Thoracic aorta (tissue), 2 donors: ENCODE data around the gene RSU1. TPM values are rescaled to one million over a fixed set of nuclear protein-coding genes. Genes with fewer than 3 reads are reported as not detected.

Experiments used
- ATAC-seq: fragments of 150-250 bp; one replicate; pipeline ENCODE4 v1.8.0; 2017; ENCODE audit warnings: low read depth; ENCODE audit not compliant: insufficient number of reproducible peaks, low FRiP score
- DNase-seq: peaks from one replicate; pipeline ENCODE4 v3.0.0-alpha.2; 2020; ENCODE audit warnings: low spot score
- H3K27ac ChIP-seq, 2 donors: fragments of 200-600 bp; sonication (generic); 1 replicate in 1 of 2; 2 replicates in 1 of 2; pipeline ENCODE4 v1.5.1; 2016; ENCODE audit warnings: mild to moderate bottlenecking in 2 of 2, moderate library complexity in 2 of 2
- H3K27me3 ChIP-seq: fragments of 200-600 bp; sonication (generic); replicated peaks from 2 replicates; pipeline ENCODE4 v1.6.0; 2016; ENCODE audit warnings: mild to moderate bottlenecking; ENCODE audit not compliant: insufficient read depth
- H3K36me3 ChIP-seq: fragments of 200-600 bp; sonication (generic); one replicate; pipeline ENCODE4 v1.5.1; 2016
- H3K4me1 ChIP-seq, 2 donors: fragments of 200-600 bp; sonication (generic); 1 replicate in 1 of 2; 2 replicates in 1 of 2; pipeline versions ENCODE4 v1.5.1 to v1.6.0; 2016; ENCODE audit warnings: low read depth in 2 of 2, mild to moderate bottlenecking in 1 of 2; ENCODE audit not compliant: control insufficient read depth in 1 of 2
- H3K4me3 ChIP-seq: fragments of 200-600 bp; sonication (generic); 2 replicates; pipeline ENCODE4 v1.5.1; 2016; ENCODE audit warnings: mild to moderate bottlenecking
- H3K9me3 ChIP-seq: fragments of 200-600 bp; sonication (generic); 2 replicates; pipeline ENCODE4 v1.5.1; 2016
- total RNA-seq, 2 donors: library from RNA; depleted of rRNA; stranded (reverse); fragments of >200 nt; gene quantifications; one replicate each; pipeline versions ENCODE4 v1.1.0 to v1.2.3, GENCODE V29; 2016
- TF ChIP-seq, protein P1 (sequence below): fragments of 200-600 bp; sonication (generic); IDR thresholded peaks from one replicate; pipeline ENCODE4 v1.5.1; 2019; ENCODE audit warnings: antibody characterized with exemption

Gene RSU1
- total RNA-seq, 2 donors from 2014 or later, result 88.0 to 122 TPM

- DNase-seq (no peak), ATAC-seq (no peak)
- H3K27ac ChIP-seq, result no peak overlapping the region
- H3K36me3 ChIP-seq, result no peaks in the 10 kb centered on the region
- peaks cover 0 to 8% of the 10 kb centered on the region in 2 donors for H3K4me1 ChIP-seq
- TF ChIP-seq, protein P1, sequence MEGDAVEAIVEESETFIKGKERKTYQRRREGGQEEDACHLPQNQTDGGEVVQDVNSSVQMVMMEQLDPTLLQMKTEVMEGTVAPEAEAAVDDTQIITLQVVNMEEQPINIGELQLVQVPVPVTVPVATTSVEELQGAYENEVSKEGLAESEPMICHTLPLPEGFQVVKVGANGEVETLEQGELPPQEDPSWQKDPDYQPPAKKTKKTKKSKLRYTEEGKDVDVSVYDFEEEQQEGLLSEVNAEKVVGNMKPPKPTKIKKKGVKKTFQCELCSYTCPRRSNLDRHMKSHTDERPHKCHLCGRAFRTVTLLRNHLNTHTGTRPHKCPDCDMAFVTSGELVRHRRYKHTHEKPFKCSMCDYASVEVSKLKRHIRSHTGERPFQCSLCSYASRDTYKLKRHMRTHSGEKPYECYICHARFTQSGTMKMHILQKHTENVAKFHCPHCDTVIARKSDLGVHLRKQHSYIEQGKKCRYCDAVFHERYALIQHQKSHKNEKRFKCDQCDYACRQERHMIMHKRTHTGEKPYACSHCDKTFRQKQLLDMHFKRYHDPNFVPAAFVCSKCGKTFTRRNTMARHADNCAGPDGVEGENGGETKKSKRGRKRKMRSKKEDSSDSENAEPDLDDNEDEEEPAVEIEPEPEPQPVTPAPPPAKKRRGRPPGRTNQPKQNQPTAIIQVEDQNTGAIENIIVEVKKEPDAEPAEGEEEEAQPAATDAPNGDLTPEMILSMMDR, result no peak
- H3K27me3 ChIP-seq, result no peaks in the 10 kb centered on the region
- H3K9me3 ChIP-seq, result peaks cover 12% of the 10 kb centered on the region
- no peak overlapping the region for H3K4me3 ChIP-seq
Observed at GRCh38 chr10:16713290-16713689, 103.9 kb downstream of the RSU1 start.

DNA sequence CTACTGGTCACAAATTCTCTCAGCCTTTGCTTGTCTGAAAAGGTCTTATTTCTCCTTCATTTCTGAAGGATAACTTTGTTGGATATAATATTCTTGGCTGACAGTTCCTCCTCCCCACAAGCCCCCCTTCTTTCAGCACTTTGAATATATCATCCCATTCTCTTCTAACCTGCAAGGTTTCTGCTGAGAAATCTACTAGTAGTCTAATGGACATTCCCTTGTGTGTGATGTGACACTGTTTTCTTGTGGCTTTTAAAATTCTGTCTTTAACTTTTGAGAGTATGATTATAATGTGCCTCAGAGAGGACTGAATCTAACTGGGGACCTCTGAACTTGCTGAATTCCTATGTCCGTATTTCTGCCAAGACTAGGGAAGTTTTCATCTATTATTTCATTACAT is 104.3 kb downstream of the RSU1 start:
- Histone ChIP-seq H3K27me3 (no peaks in the 10 kb centered on the region), H3K4me3 (no peak overlapping the region), H3K27ac (no peak overlapping the region), H3K4me1 (peaks cover 0 to 8% of the 10 kb centered on the region in 2 donors), H3K36me3 (no peaks in the 10 kb centered on the region), H3K9me3 (peaks cover 12% of the 10 kb centered on the region)
- TF ChIP-seq, protein P1, result no peak
- DNase-seq, result no peak
- ATAC-seq, result no peak

DNA sequence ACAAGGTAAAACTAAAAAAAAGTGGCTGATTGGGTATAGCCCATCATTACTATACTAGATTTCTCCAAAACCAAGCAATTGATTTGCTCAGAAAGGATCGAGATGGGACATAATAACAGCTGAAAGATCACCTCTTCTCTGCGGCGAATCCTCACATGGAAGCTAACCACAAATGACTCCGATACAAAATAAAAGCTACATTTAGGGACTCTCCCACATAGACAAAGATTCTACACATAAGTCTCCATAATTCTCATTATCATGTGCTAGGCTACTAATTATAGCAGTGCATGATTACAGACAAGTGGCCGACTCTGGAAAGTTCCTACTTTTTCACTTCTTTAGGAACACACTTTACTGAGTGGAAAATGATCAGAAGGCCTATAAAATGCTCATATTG is 116.9 kb downstream of the RSU1 start:
- TF ChIP-seq, protein P1, result no peak
- Histone ChIP-seq H3K4me3 (no peak overlapping the region), H3K9me3 (no peaks in the 10 kb centered on the region), H3K4me1 (no peaks in the 10 kb centered on the region), H3K27ac (no peak overlapping the region), H3K36me3 (no peaks in the 10 kb centered on the region), H3K27me3 (no peaks in the 10 kb centered on the region)
- no peak for ATAC-seq
- no peak for DNase-seq

- ATAC-seq (no peak), DNase-seq (no peak)
- no peaks in the 10 kb centered on the region for H3K4me1 ChIP-seq
- H3K27ac ChIP-seq, result no peak overlapping the region
- H3K36me3 ChIP-seq, result no peaks in the 10 kb centered on the region
- no peaks in the 10 kb centered on the region for H3K9me3 ChIP-seq
- no peak overlapping the region for H3K4me3 ChIP-seq
- H3K27me3 ChIP-seq, result no peaks in the 10 kb centered on the region
- TF ChIP-seq, protein P1, result no peak
Observed at GRCh38 chr10:16699435-16700057, 117.7 kb downstream of the RSU1 start.

- TF ChIP-seq, protein P1, result no peak
- no peaks in the 10 kb centered on the region for H3K4me1 ChIP-seq
- H3K27ac ChIP-seq, result no peak overlapping the region
- H3K36me3 ChIP-seq, result no peaks in the 10 kb centered on the region
- no peak overlapping the region for H3K4me3 ChIP-seq
- no peak for ATAC-seq
- DNase-seq, result no peak
- H3K27me3 ChIP-seq, result no peaks in the 10 kb centered on the region
- no peaks in the 10 kb centered on the region for H3K9me3 ChIP-seq
Observed at GRCh38 chr10:16698461-16698860, 118.8 kb downstream of the RSU1 start.
